NOMO-1 treated with dmso at 0.1 percent for 144 hours (cell line): ENCODE measurements around the gene TNFSF15.

Source experiments
- DNase-seq: peaks from one replicate; lab custom pipeline; 2025; ENCODE audit not compliant: unreplicated experiment; lab: John Stamatoyannopoulos, UW

Gene TNFSF15

DNA sequence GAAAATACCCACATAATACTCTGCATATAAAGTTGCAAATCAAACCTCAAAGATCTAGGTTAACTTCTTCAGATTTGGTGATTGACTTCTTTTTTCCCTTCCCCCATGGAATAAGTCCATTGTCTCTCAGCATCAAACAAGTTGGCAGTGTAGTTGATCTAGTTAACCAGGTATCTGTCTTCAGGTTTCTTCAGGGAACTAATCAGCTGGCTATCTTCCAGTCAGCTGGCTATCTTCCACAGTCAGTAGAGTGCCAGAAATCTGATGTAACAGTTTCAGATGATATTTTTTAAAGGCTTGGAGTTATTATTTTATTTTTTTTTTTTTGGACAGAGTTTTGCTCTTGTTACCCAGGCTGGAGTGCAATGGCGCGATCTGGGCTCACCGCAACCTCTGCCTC is 16.8 kb downstream of the TNFSF15 start:
- DNase-seq = no peak

DNA sequence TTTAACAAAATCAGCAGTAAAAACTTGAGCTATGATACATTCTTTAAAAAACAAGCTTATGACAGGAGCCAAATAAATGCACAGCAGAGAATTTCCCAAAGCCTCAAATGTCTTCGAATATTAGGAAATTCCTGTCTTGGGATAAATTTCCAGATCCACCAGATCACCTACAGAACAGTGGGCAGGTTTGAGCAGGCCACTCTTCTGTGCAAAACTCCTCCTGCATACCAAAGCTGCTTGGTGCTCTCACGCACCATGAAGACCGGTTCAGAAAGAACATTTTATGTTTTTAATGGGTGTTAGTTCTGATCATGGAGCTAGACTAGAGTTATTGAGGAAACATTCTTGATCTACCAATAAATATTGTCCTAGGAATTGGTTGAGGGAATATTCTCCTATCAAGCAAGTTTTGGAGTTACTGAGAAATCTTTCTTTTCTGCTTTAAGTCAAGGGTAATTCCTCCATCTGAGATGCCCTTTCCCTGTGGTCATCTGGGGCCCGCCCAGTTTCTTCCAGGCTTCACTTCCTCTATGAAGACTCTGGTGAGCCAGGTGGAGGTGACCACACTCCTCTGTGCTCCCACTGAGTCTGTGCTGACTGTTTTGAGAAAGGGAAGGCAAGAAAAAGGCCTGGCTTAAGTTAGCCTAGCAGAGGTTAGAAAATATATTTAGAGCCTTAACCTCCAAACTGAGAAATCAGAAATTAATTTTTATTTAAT is 17.9 kb downstream of the TNFSF15 start:
- no peak for DNase-seq

GRCh38 chr9:114787214-114787613 is 18.6 kb downstream of the TNFSF15 start:
- no peak for DNase-seq

- no peak for DNase-seq
Observed at GRCh38 chr9:114785866-114786650, 19.8 kb downstream of the TNFSF15 start.

GRCh38 chr9:114784721-114785279 is 21.0 kb downstream of the TNFSF15 start:
- no peak for DNase-seq

- no peak for DNase-seq
Observed at GRCh38 chr9:114782586-114782985, 23.3 kb downstream of the TNFSF15 start.

- no peak for DNase-seq
Observed at GRCh38 chr9:114779352-114779845, 26.4 kb downstream of the TNFSF15 start.

DNA sequence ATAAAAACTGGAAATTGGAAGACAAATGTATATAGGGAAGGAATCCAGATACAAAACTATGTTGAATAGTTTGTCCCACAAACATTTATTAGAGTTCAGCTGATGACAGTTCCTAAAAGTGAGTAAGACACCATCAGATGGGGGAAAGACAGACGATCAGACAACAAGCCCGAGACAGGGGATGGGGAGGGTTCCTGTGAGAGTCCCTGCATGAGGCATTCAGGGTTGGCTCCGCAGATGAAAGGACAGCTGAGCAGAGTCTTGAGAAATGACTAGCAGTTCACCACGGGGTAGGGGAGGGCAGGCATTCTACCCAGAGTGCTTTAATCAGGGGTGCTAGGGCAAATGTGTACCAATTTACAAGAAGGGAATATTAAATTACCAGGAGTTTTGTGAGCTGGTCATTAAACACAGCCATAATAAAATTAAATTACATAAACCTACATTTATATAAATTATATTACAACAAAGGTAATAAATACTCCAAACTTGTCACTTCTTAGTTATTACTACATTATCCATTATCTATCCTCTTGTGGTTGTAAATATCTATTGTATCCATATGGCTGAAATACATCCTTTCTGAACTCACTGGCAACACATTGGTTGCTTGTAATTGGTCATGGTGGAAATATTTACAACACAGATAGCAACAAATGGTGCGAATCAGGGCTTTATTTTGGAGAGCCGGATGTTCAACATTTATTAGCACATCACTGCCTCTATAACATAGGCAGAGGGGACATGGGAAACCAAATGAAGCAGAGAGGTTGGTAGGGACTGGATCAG is 27.8 kb downstream of the TNFSF15 start:
- no peak for DNase-seq

DNA sequence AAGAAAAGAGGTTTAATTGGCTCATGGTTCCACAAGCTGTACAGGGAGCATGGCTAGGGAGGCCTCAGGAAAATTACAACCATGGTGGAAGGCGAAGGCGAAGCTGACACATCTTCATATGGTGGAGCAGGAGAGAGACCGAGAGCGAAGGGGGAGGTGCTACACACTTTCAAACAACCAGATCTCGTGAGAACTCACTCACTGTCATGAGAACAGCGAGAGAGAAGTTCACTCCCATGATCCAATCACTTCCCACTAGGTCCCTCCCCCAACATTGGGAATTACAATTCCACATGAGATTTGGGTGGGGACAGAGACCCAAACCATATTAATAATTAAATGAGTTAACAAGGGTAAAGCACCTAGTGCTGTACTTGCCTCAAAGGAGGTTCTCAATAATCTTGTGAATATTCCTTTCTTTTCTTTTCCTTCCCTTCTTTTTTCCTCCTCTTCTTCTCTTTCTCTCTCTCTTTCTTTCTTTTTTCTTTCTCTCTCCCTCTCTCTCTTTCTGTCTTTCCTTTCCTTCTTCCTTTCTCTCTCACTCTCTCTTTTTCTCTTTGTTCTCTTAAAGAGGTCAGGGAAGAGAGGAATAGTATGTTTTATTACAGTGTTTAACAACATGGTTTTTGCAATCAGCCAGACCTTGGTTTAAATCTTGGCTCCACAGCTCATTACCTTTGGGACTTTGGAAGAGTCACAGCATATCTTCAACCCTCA is 29.0 kb downstream of the TNFSF15 start:
- no peak for DNase-seq

- no peak for DNase-seq
Observed at GRCh38 chr9:114775981-114776380, 29.9 kb downstream of the TNFSF15 start.

- no peak for DNase-seq
Observed at GRCh38 chr9:114775121-114775520, 30.7 kb downstream of the TNFSF15 start.

DNA sequence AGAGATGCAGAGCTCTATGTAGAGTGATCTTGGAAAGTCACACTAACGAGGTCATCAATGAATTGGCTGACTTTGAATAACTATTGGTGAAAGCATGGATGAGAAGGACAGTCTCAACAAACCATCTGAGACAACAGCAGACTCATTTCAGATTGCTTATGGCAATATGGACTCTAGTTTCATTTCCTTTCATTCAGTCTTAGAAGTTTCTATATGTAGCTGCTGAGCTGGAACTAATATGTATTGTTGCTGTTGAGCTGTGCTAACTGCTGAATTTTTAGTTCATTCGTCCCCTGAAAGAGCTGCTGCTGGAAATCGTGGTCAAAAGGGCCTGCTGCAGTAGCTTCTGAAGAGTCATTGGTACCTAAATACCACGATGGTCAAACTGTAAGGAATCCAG is 31.3 kb downstream of the TNFSF15 start:
- no peak for DNase-seq

DNA sequence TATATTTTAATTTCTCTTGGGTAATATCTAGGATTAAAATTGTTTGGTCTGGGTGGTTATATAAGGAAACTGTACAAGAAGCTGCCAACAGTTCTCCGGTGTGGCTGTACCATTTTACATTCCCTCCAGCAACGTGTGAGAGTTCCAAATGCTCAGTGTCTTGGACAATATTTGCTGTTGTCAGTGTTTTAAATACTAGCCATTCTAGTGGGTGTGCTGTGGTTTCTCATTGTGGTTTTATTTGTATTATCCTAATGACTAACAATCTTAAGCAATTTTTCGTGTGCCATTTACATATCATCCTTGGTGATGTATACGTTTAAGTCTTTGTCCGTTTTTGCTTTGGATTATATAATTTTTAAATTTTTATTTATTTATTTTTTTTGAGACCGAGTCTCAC is 34.0 kb downstream of the TNFSF15 start:
- no peak for DNase-seq

GRCh38 chr9:114770991-114771390 is 34.8 kb downstream of the TNFSF15 start:
- DNase-seq = no peak

DNA sequence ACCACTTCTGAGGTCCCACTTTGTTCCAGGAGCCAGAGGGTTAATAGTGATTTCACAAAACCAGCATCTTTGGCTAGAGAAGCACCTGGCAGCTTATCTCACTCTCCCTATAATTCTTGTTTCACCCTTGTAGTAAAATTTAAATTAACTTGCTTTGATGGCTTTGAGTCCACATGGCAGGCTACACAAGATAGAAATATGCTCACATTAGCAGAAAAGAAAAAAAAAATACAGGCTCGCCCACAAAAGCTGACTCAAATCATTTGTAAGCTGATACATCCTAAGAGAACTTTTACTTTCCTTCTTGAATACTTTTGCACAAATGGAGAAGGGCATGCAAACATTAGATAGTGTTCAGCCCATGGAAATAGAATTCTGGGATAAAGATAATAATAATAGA is 36.2 kb downstream of the TNFSF15 start:
- DNase-seq = no peak

- DNase-seq = no peak
Observed at GRCh38 chr9:114763220-114763619, 42.6 kb downstream of the TNFSF15 start.

DNA sequence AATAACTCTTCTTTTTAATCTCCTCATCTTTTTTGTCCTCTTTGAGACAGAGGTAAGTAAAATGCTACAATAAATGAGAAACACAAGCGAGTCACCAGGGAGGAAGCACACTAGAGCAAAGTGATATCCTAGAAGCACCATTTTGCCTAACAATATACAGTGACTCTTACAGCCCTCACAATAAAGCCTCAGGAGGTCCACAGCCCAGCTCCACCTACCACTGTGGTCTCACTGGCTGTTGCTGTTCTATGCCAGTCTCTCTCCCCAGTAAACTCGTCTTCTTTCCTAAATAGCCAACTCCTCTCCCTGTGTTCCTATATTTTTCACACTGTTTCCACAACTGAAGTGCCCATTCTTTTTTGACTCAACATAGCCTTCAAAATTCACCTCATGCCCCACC is 44.3 kb downstream of the TNFSF15 start:
- DNase-seq = no peak

- no peak for DNase-seq
Observed at GRCh38 chr9:114759512-114760341, 46.1 kb downstream of the TNFSF15 start.

DNA sequence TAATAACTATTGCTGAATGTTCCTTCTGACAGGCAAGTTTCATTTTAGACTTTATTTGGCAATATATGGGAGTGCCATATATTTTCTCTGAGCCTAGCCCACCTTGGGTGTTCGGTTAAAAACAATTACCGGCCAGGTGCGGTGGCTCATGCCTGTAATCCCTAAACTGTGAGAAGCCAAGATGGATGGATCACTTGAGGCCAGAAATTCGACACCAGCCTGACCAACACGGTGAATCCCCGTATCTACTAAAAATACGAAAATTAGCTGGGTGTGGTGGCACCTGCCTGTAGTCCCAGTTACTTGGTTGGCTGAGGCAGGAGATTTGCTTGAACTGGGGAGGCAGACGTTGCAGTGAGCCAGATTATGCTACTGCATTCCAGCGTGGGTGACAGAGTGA is 47.9 kb downstream of the TNFSF15 start:
- no peak for DNase-seq

DNA sequence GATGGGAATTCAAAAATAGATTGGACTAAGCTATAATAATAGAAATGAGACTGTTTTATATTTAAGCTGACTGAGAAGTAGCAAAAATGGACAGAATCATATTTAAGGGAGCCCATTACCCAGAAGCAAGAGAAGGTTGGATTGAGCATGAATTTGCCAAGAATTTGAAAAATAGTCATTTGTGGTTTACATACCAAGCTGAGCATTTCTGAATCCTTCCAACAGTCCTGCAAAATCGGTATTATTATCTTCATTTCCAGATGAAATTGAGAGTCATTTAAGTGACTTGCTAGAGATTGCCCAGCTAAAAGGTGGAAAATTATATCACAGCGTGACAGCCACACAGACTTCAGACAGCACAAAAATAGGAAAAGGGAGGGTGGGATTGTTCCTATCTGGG is 48.4 kb downstream of the TNFSF15 start:
- no peak for DNase-seq
